A549 (cell line): ENCODE results near the gene INSC. TPM values are rescaled to one million over a fixed set of nuclear protein-coding genes. Genes with fewer than 3 reads are reported as not detected.

Experiments
- ATAC-seq, 2 experiments: fragments of 200-7000 bp in 1 of 2; fragments of >200 bp in 1 of 2; cut with Nextera tagmentation in 1 of 2; cut with Tn5 transposase in 1 of 2; 3 replicates each; pipeline versions ENCODE4 v1.8.0 to v1.9.1; 2018 to 2020; ENCODE audit warnings: mild to moderate bottlenecking in 1 of 2, moderate library complexity in 1 of 2
- CTCF ChIA-PET: fragments of 300-600 bp; sonication (Branson Sonifier 250); formaldehyde crosslinking; extraction: SDS; loops from one replicate; lab custom pipeline; 2021; ENCODE audit warnings: antibody characterized with exemption, inconsistent platforms; lab: Yijun Ruan, JAX
- POLR2A ChIA-PET: fragments of 350-600 bp; formaldehyde crosslinking; extraction: SDS; loops from one replicate; lab custom pipeline; 2021; ENCODE audit warnings: antibody characterized with exemption, inconsistent platforms; lab: Yijun Ruan, JAX
- DNase-seq, 2 experiments: peaks; one replicate each; pipeline versions ENCODE4 v3.0.0 to v3.0.0-alpha.2; 2011 to 2016; ENCODE audit warnings: low read depth in 1 of 2, low spot score in 1 of 2
- FAIRE-seq: peaks from 2 replicates; lab custom pipeline; 2011; peaks lifted over from hg19 to GRCh38; lab: Jason Lieb, UNC
- H3K27ac ChIP-seq, 2 experiments: fragments of >200 bp; sonication (Bioruptor Twin); formaldehyde crosslinking; 3 replicates each; pipeline ENCODE4 v1.5.1; 2016 to 2017
- H3K4me1 ChIP-seq: fragments of >200 bp; sonication (Bioruptor Twin); formaldehyde crosslinking; 3 replicates; pipeline ENCODE4 v1.6.1; 2016
- H3K4me2 ChIP-seq: fragments of >200 bp; sonication (Bioruptor Twin); formaldehyde crosslinking; 3 replicates; pipeline ENCODE4 v1.6.1; 2016
- H3K4me3 ChIP-seq: fragments of >200 bp; sonication (Bioruptor Twin); formaldehyde crosslinking; 3 replicates; pipeline ENCODE4 v1.5.1; 2016
- H3K9me3 ChIP-seq: fragments of >200 bp; sonication (Bioruptor Twin); formaldehyde crosslinking; 3 replicates; pipeline ENCODE4 v1.6.1; 2016
- BHLHE40 ChIP-seq: IDR thresholded peaks from 2 replicates; pipeline ENCODE4 v1.6.1; 2012; ENCODE audit warnings: low read depth, low read length, inconsistent platforms
- CBX2 ChIP-seq: fragments of 200-600 bp; sonication (generic); IDR thresholded peaks from 2 replicates; pipeline ENCODE4 v1.6.1; 2016; ENCODE audit warnings: low read depth, mild to moderate bottlenecking, borderline replicate concordance
- EP300 ChIP-seq, 2 experiments: fragments of >200 bp; sonication (Bioruptor Twin); formaldehyde crosslinking; IDR thresholded peaks; 2 replicates in 1 of 2; 3 replicates in 1 of 2; pipeline ENCODE4 v1.6.1; 2016 to 2017
- FOSB ChIP-seq: fragments of 250-450 bp; sonication (Bioruptor Pico); IDR thresholded peaks from 2 replicates; pipeline ENCODE4 v1.5.0; 2020; ENCODE audit warnings: mild to moderate bottlenecking, moderate library complexity
- FOXS1 ChIP-seq: fragments of 250-450 bp; sonication (Bioruptor Pico); IDR thresholded peaks from 2 replicates; pipeline ENCODE4 v1.5.0; 2020; ENCODE audit warnings: mild to moderate bottlenecking, moderate library complexity
- GATA3 ChIP-seq: IDR thresholded peaks from 2 replicates; pipeline ENCODE4 v1.6.1; 2012; ENCODE audit warnings: borderline replicate concordance
- HOXB13 ChIP-seq: fragments of 250-450 bp; sonication (Bioruptor Pico); IDR thresholded peaks from 2 replicates; pipeline ENCODE4 v1.5.0; 2020; ENCODE audit warnings: low read depth, mild to moderate bottlenecking, moderate library complexity
- JUN ChIP-seq, 2 experiments: fragments of >200 bp; sonication (Bioruptor Twin); formaldehyde crosslinking; IDR thresholded peaks; 2 replicates in 1 of 2; 3 replicates in 1 of 2; pipeline ENCODE4 v1.6.1; 2016 to 2017
- JUNB ChIP-seq: fragments of >200 bp; sonication (Bioruptor Twin); formaldehyde crosslinking; IDR thresholded peaks from 2 replicates; pipeline ENCODE4 v1.6.1; 2016
- KDM5A ChIP-seq: fragments of 200-600 bp; sonication (generic); IDR thresholded peaks from 2 replicates; pipeline ENCODE4 v1.6.1; 2016; ENCODE audit warnings: antibody characterized with exemption, mild to moderate bottlenecking
- NR3C1 ChIP-seq: fragments of >200 bp; sonication (Bioruptor Twin); formaldehyde crosslinking; IDR thresholded peaks from 3 replicates; pipeline ENCODE4 v1.6.1; 2017
- PHF8 ChIP-seq: fragments of 200-600 bp; sonication (generic); IDR thresholded peaks from 2 replicates; pipeline ENCODE4 v1.6.1; 2016; ENCODE audit warnings: low read depth, mild to moderate bottlenecking, antibody characterized with exemption, moderate library complexity, borderline replicate concordance
- POLR2AphosphoS2 ChIP-seq: conservative IDR thresholded peaks from 2 replicates; pipeline ENCODE4 v1.6.1; 2012; ENCODE audit warnings: low read length, improper control_type of control experiment, inconsistent platforms
- RARB ChIP-seq: fragments of 250-450 bp; sonication (Bioruptor Pico); IDR thresholded peaks from 2 replicates; pipeline ENCODE4 v1.8.0; 2021; ENCODE audit warnings: mild to moderate bottlenecking, moderate library complexity
- SMC3 ChIP-seq: fragments of >200 bp; sonication (Bioruptor Twin); formaldehyde crosslinking; IDR thresholded peaks from 3 replicates; pipeline ENCODE4 v1.6.1; 2018; ENCODE audit warnings: inconsistent platforms
- SREBF2 ChIP-seq: fragments of 450-650 bp; IDR thresholded peaks from 2 replicates; pipeline ENCODE4 v1.6.1; 2014; ENCODE audit warnings: mild to moderate bottlenecking, moderate library complexity
- TP53 ChIP-seq: fragments of 250-450 bp; sonication (Bioruptor Pico); IDR thresholded peaks from 2 replicates; pipeline ENCODE4 v1.5.0; 2021; ENCODE audit warnings: mild to moderate bottlenecking, moderate library complexity
- ZFP36 ChIP-seq: fragments of 450-650 bp; IDR thresholded peaks from 2 replicates; pipeline ENCODE4 v1.6.1; 2014; ENCODE audit warnings: borderline replicate concordance; ENCODE audit not compliant: partially characterized antibody
- ZNF302 ChIP-seq: fragments of 250-450 bp; sonication (Bioruptor Pico); IDR thresholded peaks from 2 replicates; pipeline ENCODE4 v1.9.0; 2021; ENCODE audit warnings: inconsistent platforms, mild to moderate bottlenecking, moderate library complexity
- ZSCAN20 ChIP-seq: fragments of 250-450 bp; sonication (Bioruptor Pico); IDR thresholded peaks from 2 replicates; pipeline ENCODE4 v1.8.0; 2022; ENCODE audit warnings: mild to moderate bottlenecking, moderate library complexity
- WGBS: methylation state at CpG from one replicate; pipeline ENCODE4 v1.1.6; 2017; ENCODE audit errors: missing lambda C conversion rate; 5-methylcytosine and 5-hydroxymethylcytosine counted together
- polyA plus RNA-seq, 4 experiments: library from polyadenylated mRNA; depleted of rRNA in 3 of 4; stranded (reverse); fragments of >200 nt; fragmentation: RNase III in 1 of 4; extraction: RNeasy Plus Mini Kit Qiagen cat#74134 plus additional on column Dnase treatment in 1 of 4; gene quantifications; 2 replicates in 3 of 4; 3 replicates in 1 of 4; pipeline ENCODE4 v1.2.3, GENCODE V29; 2011 to 2017
- TF ChIP-seq, protein P1 (sequence below): IDR thresholded peaks from 2 replicates; pipeline ENCODE4 v1.6.1; 2012
- TF ChIP-seq, protein P2 (sequence below): fragments of 250-450 bp; sonication (Bioruptor Pico); IDR thresholded peaks from 2 replicates; pipeline ENCODE4 v1.5.0; 2020; ENCODE audit warnings: low read depth, mild to moderate bottlenecking, moderate library complexity
- TF ChIP-seq, protein P3 (sequence below): fragments of 150-350 bp; IDR thresholded peaks from 2 replicates; pipeline ENCODE4 v1.6.1; 2014; ENCODE audit warnings: low read depth, mild to moderate bottlenecking, low read length
- TF ChIP-seq, protein P4 (sequence below): fragments of >200 bp; sonication (Bioruptor Twin); formaldehyde crosslinking; IDR thresholded peaks from 2 replicates; pipeline ENCODE4 v1.6.1; 2016

Gene INSC
- polyA plus RNA-seq, 2 of the 4 experiments (the other 2 are of a cell fraction) = not detected

DNA sequence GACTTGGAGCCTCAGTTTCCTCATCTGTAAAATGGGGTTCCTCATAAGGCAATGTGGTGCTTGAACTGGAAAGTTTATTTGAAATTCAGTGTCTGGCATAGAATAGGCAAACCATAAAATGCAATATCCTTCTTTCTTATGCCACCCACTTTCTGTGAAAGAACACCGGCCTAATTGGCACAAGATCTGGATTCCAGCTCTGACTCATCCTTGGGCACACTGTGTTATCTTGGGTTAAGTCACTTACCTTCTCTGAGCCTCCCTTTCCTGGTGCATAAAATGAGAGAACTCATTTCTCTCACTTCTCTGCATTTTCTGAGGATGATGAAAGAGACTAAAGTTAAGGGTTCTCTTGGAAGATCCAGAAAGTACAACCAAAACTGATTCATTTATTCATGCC, 5.1 kb downstream of the INSC start:
- H3K4me3 ChIP-seq = no peak overlapping the region
- H3K4me1 ChIP-seq = no peaks in the 10 kb centered on the region
- WGBS = 4% methylated on average over 1 of the region's 1 CpG
- no peak overlapping the region for H3K27ac ChIP-seq
- ATAC-seq (no peak), DNase-seq (no peak), FAIRE-seq (no peak)
- H3K4me2 ChIP-seq = no peak overlapping the region
- H3K9me3 ChIP-seq = no peaks in the 10 kb centered on the region
- POLR2A ChIA-PET = no interaction called here
- TF ChIP-seq ZSCAN20 (CRISPR knock-in tag) = no peak
- no peak for TF ChIP-seq NR3C1
- TF ChIP-seq JUN (IDR thresholded peaks at IDR 0.05) = no peak
- no peak for TF ChIP-seq TP53 (CRISPR knock-in tag)
- TF ChIP-seq SMC3 = no peak
- TF ChIP-seq HOXB13 (CRISPR knock-in tag) = no peak
- TF ChIP-seq GATA3 = no peak
- TF ChIP-seq, protein P1, sequence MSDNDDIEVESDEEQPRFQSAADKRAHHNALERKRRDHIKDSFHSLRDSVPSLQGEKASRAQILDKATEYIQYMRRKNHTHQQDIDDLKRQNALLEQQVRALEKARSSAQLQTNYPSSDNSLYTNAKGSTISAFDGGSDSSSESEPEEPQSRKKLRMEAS = no peak
- TF ChIP-seq RARB (CRISPR knock-in tag) = no peak
- no peak for TF ChIP-seq SREBF2
- TF ChIP-seq, protein P2, sequence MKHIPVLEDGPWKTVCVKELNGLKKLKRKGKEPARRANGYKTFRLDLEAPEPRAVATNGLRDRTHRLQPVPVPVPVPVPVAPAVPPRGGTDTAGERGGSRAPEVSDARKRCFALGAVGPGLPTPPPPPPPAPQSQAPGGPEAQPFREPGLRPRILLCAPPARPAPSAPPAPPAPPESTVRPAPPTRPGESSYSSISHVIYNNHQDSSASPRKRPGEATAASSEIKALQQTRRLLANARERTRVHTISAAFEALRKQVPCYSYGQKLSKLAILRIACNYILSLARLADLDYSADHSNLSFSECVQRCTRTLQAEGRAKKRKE (CRISPR knock-in tag) = no peak
- TF ChIP-seq EP300 (IDR thresholded peaks at IDR 0.05) = no peak
- TF ChIP-seq POLR2AphosphoS2 = no peak
- TF ChIP-seq CBX2 = no peak
- TF ChIP-seq PHF8 = no peak
- TF ChIP-seq, all 56 proteins: peak for 0
- CTCF ChIA-PET = no interaction called here

DNA sequence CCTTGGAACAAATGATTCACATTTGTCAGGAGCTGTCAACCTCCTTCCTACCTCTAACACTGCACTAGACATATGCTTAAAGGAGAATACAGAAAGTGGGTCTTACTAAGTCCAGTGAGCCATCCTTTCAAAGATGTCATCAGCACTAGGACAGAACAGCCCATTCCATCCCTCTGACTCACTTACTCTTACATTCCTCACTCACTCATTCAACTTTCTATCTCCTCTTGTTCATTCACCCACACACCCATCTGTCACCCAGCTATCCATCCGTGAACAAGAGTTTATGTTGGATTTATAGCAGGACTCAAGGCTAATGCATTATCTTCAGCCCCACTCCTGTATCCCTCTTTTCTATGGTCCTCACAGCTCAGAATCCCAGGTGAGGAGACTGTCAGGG, 9.1 kb downstream of the INSC start:
- H3K27ac ChIP-seq = no peak overlapping the region
- TF ChIP-seq ZFP36 (no peak), JUNB (no peak), BHLHE40 (no peak), SMC3 (no peak), KDM5A (no peak), FOXS1 (CRISPR knock-in tag) (no peak), ZNF302 (CRISPR knock-in tag) (no peak), FOSB (CRISPR knock-in tag) (no peak)
- TF ChIP-seq, protein P3, sequence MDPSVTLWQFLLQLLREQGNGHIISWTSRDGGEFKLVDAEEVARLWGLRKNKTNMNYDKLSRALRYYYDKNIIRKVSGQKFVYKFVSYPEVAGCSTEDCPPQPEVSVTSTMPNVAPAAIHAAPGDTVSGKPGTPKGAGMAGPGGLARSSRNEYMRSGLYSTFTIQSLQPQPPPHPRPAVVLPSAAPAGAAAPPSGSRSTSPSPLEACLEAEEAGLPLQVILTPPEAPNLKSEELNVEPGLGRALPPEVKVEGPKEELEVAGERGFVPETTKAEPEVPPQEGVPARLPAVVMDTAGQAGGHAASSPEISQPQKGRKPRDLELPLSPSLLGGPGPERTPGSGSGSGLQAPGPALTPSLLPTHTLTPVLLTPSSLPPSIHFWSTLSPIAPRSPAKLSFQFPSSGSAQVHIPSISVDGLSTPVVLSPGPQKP = no peak
- TF ChIP-seq, protein P4, sequence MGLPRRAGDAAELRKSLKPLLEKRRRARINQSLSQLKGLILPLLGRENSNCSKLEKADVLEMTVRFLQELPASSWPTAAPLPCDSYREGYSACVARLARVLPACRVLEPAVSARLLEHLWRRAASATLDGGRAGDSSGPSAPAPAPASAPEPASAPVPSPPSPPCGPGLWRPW = no peak
- TF ChIP-seq, protein P2 (CRISPR knock-in tag) = no peak
- TF ChIP-seq, all 56 proteins: peak for 0
- CTCF ChIA-PET = interaction anchor here (1.0 to 1.5 kb wide), 2 partner anchors 11 to 23 kb away, joined by 4 to 5 read pairs; no protein-coding TSS in a partner anchor
- Histone ChIP-seq H3K9me3 (no peaks in the 10 kb centered on the region), H3K4me1 (no peaks in the 10 kb centered on the region), H3K4me2 (no peak overlapping the region), H3K4me3 (no peak overlapping the region)
- FAIRE-seq = no peak
- DNase-seq = peak in 1 of 2 experiments; percentile 4
- ATAC-seq = peak in 1 of 2 experiments; percentile 31; a peak in 1 of 6 replicates
- 28% methylated on average over 1 of the region's 1 CpG for WGBS
- POLR2A ChIA-PET = no interaction called here
